Measurements from ENCODE around the gene TSGA10.

DNA sequence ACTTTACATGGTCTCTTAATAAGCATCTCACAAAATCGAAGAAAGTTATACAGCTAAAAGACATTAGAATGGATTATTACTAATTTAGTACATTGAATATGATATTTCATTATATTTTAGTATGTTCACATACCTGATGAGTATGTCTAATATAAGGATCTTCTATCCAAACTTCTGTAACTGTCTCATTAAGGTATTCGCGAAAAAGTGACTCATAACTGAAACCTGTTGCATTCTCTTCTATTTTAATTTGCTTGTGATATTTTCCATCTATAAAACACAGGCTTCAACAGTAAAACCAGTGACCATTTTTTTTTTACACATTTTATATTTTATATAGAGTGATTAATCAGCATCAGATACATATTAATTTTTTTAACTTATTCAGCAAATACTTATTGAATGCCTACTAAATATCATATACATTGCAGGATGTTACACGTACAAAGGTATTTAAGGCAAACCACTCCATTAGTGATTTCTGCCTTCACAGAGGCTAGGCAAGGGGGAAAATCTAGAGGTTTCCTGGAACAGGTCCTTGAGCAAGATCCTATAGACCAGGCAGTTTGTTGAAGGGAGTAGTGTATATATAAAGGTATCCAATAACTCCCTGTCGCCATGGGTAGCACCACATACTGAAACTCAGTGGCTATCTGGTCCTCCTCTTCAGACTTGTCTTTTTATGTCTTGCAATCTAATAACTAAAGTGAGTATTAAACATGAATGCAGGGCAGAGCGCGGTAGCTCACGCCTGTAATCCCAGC lies 16.8 kb upstream of the TSGA10 start:
- TF ChIP-seq, protein P1, sequence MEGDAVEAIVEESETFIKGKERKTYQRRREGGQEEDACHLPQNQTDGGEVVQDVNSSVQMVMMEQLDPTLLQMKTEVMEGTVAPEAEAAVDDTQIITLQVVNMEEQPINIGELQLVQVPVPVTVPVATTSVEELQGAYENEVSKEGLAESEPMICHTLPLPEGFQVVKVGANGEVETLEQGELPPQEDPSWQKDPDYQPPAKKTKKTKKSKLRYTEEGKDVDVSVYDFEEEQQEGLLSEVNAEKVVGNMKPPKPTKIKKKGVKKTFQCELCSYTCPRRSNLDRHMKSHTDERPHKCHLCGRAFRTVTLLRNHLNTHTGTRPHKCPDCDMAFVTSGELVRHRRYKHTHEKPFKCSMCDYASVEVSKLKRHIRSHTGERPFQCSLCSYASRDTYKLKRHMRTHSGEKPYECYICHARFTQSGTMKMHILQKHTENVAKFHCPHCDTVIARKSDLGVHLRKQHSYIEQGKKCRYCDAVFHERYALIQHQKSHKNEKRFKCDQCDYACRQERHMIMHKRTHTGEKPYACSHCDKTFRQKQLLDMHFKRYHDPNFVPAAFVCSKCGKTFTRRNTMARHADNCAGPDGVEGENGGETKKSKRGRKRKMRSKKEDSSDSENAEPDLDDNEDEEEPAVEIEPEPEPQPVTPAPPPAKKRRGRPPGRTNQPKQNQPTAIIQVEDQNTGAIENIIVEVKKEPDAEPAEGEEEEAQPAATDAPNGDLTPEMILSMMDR (conservative IDR thresholded peaks at IDR 0.05; ENCODE audit: low read length): no peak
- TF ChIP-seq EZH2phosphoT487 (IDR thresholded peaks at IDR 0.05; ENCODE audit: borderline replicate concordance, low read depth, low read length): no peak

All from OCI-LY7 (cell line).